NCI-H2029 (cell line): Measurements from ENCODE around the gene ADCY9.

Experiments
- DNase-seq: peaks from one replicate; lab custom pipeline; 2025; lab: John Stamatoyannopoulos, UW

ADCY9 gene

DNA sequence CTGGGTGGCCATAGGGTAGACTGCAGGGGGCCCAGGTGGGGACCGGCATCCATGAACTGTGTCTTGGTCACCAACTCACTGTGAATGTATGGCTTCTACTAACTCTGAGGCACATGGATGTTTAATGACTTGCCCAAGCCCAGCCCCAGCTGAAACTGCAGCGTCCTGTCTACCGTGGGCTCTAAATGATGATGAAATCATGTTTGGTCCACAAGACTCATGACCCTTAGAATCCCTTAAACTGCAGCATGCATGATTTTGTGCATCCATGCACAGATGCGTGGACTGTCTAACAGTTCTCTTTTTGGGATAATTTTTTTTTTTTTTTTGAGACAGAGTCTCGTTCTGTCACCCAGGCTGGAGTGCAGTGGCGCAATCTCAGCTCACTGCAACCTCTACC lies 203.3 kb downstream of the ADCY9 start:
- DNase-seq = no peak
